Measurements from ENCODE around the gene PRKCE.

DNA sequence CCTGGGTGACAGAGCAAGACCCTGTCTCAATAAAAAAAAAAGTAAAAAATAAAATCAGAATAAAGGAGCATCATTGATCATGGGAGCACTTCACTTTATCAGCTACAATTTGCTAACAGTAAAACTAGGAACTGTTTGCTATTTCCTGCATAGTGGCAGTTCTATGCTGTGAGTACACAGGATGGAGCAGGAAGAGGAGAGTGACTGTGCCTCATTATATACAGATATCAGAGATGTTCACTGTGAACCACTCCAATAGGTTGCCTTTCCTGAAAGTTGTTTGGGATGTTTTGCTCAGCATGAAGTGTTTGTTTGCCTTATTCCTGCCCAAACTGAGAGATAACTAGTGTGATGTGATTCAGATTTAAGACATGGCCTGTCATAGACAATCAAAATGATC, 494.4 kb downstream of the PRKCE start:
- TF ChIP-seq POLR2A (IDR thresholded peaks at IDR 0.05): no peak
- TF ChIP-seq, protein P1, sequence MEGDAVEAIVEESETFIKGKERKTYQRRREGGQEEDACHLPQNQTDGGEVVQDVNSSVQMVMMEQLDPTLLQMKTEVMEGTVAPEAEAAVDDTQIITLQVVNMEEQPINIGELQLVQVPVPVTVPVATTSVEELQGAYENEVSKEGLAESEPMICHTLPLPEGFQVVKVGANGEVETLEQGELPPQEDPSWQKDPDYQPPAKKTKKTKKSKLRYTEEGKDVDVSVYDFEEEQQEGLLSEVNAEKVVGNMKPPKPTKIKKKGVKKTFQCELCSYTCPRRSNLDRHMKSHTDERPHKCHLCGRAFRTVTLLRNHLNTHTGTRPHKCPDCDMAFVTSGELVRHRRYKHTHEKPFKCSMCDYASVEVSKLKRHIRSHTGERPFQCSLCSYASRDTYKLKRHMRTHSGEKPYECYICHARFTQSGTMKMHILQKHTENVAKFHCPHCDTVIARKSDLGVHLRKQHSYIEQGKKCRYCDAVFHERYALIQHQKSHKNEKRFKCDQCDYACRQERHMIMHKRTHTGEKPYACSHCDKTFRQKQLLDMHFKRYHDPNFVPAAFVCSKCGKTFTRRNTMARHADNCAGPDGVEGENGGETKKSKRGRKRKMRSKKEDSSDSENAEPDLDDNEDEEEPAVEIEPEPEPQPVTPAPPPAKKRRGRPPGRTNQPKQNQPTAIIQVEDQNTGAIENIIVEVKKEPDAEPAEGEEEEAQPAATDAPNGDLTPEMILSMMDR (IDR thresholded peaks at IDR 0.05): no peak
